HS-27A (cell line): ENCODE data around the gene UNC5C.

Experiments
- DNase-seq: peaks from one replicate; pipeline ENCODE4 v3.0.0-alpha.2; 2012; ENCODE audit warnings: low read depth, missing footprints

UNC5C gene

DNA sequence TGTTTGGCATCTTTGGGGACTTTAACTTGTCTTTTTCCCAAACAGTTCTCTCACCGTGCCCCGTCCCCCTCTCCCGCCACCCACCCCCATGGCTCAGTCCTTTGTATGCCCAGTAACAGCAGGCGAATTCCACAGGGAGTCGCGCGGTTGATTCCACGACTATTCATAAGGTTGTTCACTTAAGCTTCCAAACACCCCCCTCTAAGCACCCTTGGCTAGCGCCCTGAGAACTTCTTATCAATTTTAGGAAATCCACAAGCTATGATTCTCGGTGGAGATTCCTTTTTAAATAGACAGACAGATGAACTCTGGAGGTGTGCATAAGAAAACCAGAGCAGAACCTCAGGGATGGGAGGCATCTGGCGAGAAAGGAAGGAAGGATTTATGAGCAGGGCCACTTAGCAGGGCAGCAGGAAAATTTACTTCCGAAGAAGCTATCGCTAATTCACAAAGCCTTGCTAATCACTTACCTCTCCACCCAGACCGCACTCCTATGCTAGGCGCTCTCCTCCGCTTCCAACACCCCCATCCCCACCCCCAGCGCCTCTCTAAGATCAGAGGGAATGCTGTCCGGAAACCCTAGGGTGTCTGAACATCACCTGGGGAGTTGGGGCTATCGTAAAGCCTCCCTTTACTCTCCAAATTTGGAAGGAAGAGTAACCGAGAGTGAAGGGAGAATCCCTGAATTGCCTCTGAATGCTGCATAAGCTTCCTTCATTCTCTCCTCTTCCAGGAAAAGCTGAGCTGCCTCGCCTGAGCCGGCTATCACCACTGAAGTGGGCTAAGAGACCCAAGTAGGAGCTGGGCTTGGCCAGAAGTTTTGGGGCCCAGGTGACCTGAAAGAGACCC lies 1.7 kb downstream of the UNC5C start:
- no peak for DNase-seq

DNA sequence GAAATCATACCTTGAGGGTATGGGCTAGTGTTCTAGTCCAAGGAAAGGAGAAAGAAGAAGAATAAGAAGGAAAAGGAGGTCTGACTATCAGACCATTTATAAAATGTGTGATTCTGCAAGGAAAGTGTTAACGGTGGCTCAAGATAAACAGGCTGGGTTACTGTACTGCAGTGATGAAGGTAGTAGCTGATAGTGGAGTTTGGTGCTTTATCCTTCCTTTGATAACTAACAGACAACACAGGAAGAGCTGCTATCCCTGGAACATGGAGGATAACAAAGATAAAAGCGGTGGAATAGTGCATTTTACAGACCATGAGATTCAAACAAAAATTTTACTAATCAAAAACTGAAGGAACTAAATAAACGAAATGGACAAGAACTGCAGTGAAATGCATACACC lies 2.6 kb downstream of the UNC5C start:
- DNase-seq, result no peak

DNA sequence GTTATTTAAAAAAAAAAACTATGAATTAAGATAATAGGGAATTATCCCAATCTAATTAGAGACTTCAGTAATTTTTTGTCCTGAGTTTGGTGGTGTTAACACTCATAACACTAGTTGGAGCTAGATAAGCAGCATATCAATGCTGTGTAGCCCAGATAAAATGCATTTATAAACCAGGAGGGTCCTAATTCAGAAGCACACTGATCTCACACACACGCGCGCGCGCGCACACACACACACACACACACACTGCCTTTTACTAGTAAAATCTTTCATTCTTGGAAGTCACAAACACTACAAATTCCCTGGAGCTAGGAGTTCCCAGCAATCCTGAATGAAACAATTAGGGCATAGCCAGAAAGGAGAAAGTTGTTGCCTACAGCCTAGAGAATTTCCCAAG lies 3.2 kb downstream of the UNC5C start:
- DNase-seq, result no peak

DNA sequence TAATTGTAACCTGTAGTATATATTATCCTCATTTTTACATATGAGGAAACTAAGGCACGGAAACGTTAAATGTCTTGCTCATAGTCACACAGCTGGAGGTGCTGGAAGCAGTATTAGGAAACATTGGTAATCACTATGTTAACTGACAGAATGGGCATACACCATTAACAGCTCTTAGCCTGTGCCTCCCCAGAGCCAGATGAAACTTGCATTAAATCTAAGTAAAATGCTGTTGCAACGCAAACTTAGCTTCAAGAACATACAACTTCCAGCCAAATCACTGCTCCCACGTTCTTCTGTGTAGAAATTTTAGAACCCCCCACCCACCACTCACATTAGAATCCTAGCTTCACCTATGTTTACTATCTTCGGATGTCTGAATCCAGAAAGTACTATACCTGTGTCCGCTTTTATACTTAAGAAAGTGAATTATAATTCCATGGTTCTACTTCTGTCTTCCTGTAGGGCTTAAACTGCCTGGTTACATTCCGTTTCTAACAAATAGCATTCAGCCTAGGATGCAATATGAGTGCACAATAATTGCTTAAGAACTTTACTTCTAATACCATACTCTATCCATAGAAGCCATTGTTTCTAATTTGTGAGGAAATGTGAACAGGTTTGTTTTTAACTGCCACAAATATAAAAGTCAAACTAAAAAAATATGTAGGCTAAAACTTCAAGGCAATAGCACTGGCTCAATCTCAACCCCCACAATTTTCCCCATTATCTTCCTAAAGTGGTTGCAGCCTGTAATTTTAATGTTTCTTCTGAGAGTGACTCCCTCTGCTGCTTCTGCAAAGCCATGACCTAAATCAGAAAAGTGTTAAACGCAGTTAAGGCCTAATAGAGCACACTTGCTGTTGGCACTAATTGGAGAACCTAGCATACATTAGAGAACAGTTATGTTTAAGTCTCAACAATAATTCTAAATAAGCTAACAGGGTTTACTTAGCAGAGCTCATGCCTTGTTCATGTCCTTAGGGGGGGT lies 4.4 kb downstream of the UNC5C start:
- DNase-seq, result no peak

DNA sequence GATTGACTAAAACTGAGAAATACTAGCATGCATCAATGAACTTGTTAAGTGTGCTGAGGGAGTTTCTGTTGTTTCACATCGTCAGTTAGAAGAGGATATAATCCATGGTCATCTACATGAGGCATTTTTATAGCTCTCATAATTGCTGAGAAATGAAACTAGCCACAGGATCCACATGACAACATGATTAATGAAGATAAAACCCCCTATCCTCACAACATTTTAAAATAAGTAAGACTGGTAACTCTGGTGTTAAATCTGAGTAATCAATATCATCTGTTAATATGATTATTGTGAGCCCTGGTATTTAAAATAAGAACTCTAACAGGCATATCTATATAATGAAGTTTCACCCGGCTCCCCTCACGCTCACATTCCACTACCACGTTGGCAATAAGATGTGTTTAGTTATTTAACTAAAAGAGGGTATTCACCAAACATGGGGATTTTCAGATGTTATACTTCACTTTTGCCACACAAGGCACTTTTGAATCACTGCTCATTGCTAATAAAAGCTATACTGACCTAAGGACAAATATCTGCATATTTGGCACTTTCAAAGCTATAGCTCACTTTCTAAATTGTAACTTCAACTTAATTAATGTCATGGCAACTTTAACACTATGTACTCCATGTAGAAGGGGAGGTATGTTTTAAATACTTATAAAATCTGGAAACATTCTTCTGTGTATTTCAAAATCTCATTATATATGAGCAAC lies 6.7 kb downstream of the UNC5C start:
- no peak for DNase-seq

DNA sequence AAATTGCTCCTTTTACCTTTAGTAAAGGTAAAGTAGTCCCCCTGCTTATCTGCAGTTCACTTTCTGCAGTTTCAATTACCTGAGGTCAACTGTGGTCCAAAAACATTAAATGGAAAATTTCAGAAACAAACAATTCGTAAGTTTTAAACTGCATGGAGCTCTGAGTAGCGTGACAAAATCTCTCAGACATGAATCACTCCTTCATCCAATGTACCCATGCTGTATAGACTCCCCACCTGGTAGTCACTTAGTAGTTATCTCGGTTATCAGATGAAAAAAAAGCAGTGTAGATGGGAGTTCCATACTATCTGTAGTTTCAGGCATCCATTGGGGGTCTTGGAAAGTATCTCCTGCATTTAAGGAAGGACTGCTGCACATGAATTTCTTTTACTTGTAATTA lies 7.7 kb downstream of the UNC5C start:
- DNase-seq, result no peak

DNA sequence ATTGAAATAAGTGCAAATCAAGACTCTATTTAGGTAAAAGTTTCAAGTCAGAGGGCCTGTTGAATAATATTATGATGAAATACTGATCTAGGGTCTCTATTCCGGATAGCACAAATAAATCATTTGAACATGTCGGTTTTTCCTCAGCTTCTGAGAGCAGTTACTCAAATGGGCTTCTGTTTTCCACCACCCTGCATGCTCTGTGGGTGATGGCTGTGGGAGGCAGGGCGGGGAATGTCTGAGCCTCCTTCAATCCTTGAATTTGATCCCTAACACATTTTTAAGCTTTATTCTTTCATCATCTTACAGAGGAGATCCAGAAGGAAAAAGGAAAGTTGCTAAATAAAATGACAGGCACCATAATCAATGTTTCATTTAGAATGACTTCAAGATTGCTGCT lies 8.5 kb downstream of the UNC5C start:
- DNase-seq, result no peak

DNA sequence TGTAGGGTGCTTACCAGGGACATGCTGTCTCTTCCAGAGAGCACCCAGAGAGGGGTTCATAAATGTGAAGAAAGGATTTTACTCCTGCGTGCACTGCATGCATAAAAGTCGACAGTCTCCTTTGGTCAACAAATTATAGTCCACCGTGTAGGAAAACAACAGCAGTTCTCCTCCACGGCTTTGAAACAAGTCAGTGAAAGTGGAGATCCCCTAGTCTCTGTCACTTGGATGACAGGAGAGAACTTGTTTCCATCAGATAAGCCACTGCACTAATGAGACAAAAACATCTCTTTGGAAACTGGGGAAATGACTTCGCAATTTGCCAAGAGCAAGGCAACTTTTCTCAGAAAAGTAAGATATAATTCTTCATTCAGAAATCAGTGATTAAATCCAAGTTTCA lies 9.7 kb downstream of the UNC5C start:
- no peak for DNase-seq

DNA sequence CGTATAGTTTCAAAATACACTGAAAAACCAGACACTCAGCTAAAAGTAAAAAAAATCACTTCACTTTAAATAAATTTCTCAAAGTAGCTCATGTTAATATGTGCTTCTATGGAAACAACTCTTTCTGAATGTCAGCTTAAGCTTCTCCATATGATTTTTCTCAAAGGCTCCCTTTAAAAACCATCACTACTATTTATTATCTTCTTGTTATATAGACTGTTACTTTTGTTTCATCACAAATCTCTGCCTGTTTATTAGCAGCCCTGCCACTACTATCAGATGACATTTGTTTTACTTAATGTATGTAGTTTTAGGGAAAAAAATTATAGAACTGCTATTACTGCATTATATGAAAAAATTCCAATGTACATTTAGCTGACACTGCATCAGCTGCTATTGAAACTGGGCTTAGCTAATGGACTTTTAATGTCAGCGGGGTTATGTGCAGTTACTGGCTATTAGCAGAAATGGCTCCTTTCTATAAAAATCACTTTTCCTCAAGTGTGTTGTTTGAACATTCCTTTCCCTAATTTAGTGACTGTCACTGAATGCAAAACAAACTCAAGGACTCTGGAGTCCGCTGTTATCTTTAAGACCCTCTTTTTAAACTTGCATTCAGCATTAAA lies 10.8 kb downstream of the UNC5C start:
- no peak for DNase-seq

DNA sequence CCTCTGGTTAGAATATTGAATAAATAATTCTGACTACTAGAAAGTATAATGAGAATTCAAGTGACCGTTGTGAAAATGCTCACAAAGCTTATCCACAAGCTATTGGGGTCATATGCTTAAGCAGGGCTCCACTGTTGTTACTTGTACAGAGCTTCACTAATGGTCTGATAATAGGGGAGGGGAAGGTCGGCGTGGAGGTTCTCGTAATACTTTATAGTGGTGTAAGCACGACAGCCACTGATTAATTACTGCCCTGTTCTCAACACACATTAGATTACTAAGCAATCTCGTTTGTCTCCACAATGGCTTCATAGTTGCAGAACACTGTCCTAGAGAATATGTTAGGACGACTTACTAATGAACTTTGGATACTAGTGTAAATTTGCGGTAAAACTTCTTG lies 11.6 kb downstream of the UNC5C start:
- DNase-seq, result no peak

DNA sequence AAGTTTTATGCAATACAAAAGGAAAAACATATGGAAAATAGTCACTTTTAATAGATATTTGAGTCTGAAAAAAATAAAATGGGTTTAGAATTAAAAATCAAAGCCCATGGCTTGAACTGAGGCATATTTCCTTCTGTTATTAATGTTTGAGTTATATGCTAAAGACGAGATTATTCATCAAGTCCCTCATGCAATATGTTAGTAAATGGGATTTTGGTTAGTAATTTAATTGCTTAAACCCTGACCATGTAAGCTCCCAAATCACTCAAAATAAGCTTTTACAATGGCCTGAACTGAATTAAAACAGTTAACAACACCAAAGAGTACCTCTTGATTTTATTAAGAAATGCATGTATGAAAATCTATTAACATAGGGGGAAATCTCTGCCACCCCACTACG lies 12.1 kb downstream of the UNC5C start:
- no peak for DNase-seq

DNA sequence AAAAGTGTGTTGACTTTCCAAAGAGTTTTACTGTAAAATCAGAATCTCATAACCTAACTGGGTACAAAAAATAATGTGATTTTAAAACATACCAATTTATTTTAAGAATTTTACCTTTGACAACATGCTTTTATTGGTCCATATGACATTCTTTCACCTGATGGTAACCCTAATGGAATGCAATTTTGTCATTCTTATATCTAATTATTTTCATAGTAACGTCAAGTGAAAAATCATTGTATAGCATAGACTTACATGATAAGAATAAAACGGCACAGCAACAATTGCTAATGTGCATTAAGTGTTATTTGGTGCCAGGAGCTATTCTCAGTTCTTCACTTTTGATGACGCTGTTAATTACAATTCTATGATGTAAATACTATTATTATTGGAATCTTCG lies 13.6 kb downstream of the UNC5C start:
- no peak for DNase-seq

DNA sequence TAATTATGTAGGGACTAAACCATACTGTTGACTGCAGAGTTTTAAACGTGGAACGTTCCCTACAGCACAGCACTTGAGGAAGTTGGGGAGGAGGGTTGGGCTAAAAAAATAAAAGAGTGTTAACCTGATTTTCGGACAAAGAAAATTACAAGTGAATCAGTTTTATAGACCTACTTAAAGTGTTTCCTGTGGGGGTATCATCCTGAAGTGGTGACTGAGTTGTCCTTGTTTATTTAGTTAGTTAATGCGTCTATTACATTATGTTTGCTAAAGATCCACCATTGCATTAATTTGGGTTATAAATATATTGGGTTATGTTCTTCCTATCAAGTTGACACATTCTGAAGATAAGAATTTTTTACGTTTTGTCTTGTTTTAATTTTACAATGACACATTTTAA lies 14.7 kb downstream of the UNC5C start:
- no peak for DNase-seq

DNA sequence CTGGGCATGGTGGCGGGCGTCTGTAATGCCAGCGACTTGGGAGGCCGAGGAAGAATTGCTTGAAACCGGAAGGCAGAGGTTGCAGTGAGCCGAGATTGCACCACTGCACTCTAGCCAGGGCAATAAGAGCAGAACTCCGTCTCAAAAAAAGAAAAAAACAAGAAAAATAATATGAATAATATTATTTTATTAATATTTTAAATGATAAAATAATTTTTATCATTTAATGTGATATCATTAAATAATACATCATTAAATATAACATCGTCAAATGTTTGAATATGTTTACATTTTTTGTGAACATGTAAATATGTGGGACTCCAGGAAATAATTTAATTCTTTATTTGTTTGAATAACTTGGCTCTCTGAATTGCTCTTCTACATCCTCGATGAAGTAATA lies 15.5 kb downstream of the UNC5C start:
- no peak for DNase-seq

DNA sequence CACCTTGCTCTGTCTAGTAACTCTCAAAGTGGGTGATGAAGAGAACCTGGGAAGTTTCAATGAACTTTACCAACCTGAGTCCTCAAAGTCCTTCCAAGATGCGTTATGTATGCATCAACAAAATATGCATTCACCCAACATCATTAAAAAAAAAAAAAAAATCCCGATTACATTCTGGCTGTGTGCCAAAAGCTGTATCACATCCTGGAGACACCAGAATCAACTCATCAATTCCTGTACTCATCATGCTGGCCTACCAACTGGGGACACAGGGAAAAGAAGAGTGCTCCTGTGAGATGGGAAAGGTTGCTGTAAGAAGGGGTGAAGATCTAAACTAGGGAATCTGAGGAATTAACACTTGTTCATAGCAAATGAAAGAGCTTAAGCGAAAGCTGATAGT lies 16.5 kb downstream of the UNC5C start:
- no peak for DNase-seq

DNA sequence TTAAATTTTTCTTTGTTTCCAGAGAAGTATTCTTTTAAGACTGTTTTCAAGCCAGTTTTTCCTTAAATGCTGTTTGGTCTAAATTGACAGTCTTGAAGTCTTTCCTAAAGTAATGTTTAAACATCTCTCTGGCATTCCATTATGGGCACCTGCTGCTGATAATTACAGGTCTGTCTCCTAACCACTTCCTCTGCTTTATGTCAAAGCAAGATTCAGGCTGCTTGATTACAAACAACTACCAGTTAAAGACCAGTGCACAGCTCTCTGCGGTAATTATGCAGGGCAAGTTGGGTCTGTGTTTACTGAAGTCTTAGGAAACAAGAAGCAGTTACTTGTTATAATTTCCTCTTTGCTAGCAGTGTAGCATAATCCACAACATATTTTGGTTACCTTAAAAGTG lies 17.6 kb downstream of the UNC5C start:
- no peak for DNase-seq

DNA sequence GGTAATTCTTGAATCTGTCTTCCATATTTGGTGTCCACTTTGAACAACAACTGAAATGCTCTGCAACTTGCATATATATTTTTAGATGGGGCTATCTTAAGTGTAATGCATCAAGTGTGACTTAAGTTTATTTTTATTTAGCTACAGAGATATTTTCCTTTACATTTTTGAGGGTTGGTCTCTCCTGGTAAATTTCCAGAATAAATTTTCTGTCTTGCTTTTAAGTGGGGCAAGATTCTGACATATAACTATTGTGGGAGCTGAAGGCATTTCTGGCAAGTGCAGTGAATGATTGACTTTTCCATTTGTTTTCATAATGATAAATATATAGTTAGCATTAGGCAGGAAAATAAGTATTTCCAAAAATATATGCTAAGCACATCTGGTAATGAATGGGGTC lies 18.8 kb downstream of the UNC5C start:
- DNase-seq, result no peak

DNA sequence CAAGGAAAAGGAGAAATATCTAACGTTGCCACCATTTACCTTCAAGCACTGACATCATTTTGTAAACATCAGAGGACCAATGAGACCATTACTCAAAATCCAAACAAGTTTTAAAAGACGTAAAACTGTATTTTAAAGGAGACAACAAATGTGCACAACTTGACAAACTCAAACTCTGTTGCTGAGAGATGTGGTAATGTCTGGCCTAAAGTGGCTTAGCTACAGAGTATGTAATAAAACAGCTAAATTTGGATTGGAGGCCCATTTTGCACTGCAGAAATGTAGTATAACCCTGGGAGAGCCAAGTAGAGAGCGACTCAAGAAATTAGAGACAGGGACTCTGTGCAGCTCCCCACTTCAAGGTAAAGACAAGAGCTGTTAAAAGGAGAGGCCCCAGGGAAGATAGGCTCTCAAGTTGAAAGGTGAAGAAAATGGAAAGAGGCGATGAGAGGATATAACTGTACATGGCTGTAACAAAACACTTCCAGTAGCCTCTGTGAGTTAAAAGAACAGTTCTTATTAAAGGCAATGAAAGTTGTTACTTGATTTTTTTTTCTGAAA lies 20.3 kb downstream of the UNC5C start:
- DNase-seq, result no peak

DNA sequence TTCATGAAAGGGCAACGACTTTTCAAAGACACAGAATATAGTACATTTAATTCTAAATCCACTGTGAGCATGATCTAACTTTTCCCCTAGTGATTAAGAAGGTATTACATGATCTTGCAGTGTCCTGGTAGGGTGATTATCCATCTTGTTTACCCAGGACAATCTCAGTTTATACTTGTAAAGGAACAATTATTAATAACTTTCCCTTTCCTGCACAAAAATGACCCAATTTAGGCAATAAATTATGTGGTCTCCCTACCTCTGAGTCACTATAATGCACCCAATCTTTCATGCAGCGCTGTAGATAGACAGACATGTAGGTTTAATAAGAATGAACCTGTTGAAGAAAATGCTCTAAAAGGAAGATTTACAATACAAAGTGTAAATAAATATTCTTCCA lies 22.7 kb downstream of the UNC5C start:
- no peak for DNase-seq

DNA sequence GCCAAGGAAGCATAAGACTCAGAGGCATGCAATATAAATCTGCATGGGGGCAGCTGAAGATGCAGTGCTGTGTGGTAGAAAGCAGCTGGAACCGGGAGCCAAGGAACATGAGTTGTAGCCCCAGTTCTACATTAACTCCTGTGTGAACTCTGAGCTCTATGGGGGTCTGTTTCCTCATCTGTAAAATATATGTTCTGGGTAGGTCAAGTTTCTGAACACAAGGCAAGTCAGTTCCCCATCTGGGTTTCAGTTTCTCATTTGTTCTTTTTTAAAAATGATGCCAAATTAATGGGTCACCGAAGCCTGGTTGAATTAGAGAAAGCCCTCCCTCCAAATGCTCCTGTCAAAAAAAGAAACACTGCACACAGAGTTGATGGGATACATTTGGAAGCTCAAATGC lies 24.0 kb downstream of the UNC5C start:
- DNase-seq, result no peak

DNA sequence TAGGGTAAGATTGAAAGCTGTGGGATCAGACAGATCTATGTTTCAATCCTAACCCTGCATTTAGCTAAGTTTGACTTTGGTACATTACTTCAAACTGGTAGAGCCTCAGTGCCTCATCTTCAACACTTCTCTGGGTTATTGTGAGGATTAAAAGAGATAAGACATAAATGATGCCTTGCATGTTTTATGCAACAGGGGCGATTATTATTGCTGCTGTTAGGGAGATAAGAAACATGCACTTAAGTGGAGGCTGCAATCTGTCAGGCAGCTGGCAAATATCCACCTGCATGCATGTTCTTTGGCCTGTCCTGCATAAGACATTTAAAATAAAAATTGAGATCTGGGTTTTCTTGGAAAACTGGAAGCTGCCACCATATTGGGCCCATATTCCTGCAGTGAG lies 24.6 kb downstream of the UNC5C start:
- DNase-seq, result no peak
